CD4-positive, CD25-positive, alpha-beta regulatory T cell (primary cell): ENCODE results near the gene ZNF697. TPM values are rescaled to one million over a fixed set of nuclear protein-coding genes. Genes with fewer than 3 reads are reported as not detected.
A peak's percentile ranks its signal among the peaks of the same experiment; 100 is the strongest.

Experiments used
- ATAC-seq, 2 donors: fragments of 150-1000 bp; cut with Tn5 transposase; one replicate each; pipeline ENCODE4 v1.10.0; 2021; ENCODE audit warnings: low read depth in 2 of 2, moderate number of reproducible peaks in 2 of 2, moderate library complexity in 1 of 2
- DNase-seq, 3 donors: peaks; one replicate each; pipeline versions ENCODE4 v3.0.0 to v3.0.0-alpha.2; 2012 to 2022; ENCODE audit warnings: mixed read lengths in 1 of 3
- H3K27ac ChIP-seq: one replicate; pipeline ENCODE4 v1.7.0; 2013; ENCODE audit warnings: mild to moderate bottlenecking, low read length; ENCODE audit not compliant: insufficient read depth, poor library complexity, severe bottlenecking
- H3K27me3 ChIP-seq: one replicate; pipeline ENCODE4 v1.7.0; 2013; ENCODE audit warnings: low read length; ENCODE audit not compliant: control insufficient read depth, insufficient read depth
- H3K36me3 ChIP-seq: one replicate; pipeline ENCODE4 v1.7.0; 2013; ENCODE audit warnings: mild to moderate bottlenecking, low read length, moderate library complexity; ENCODE audit not compliant: control insufficient read depth, insufficient read depth
- H3K4me1 ChIP-seq: 2 replicates; pipeline ENCODE4 v1.7.0; 2013; ENCODE audit warnings: mild to moderate bottlenecking, low read length; ENCODE audit not compliant: insufficient read depth, control insufficient read depth, poor library complexity, severe bottlenecking
- H3K4me3 ChIP-seq: one replicate; pipeline ENCODE4 v1.7.0; 2013; ENCODE audit warnings: low read depth, mild to moderate bottlenecking, low read length, moderate library complexity
- H3K9me3 ChIP-seq, 2 experiments: 1 replicate in 1 of 2; 2 replicates in 1 of 2; pipeline ENCODE4 v1.7.0; 2013; ENCODE audit warnings: low read length in 2 of 2, mild to moderate bottlenecking in 1 of 2, moderate library complexity in 1 of 2; ENCODE audit not compliant: control insufficient read depth in 2 of 2
- H3K27ac Mint-ChIP-seq, 3 donors: one replicate each; pipeline ENCODE4 v1.8.0; 2020 to 2022; ENCODE audit warnings: mild to moderate bottlenecking in 3 of 3, mixed read lengths in 3 of 3, moderate library complexity in 2 of 3
- H3K27me3 Mint-ChIP-seq: one replicate; pipeline ENCODE4 v1.8.0; 2022; ENCODE audit warnings: mild to moderate bottlenecking, mixed read lengths
- H3K36me3 Mint-ChIP-seq: one replicate; pipeline ENCODE4 v1.8.0; 2020; ENCODE audit warnings: mixed read lengths
- H3K4me1 Mint-ChIP-seq, 4 donors: one replicate each; pipeline ENCODE4 v1.8.0; 2020 to 2022; ENCODE audit warnings: mixed read lengths in 4 of 4, mild to moderate bottlenecking in 1 of 4
- H3K4me3 Mint-ChIP-seq, 4 donors: one replicate each; pipeline ENCODE4 v1.8.0; 2020 to 2022; ENCODE audit warnings: mild to moderate bottlenecking in 4 of 4, mixed read lengths in 4 of 4, moderate library complexity in 3 of 4
- H3K9me3 Mint-ChIP-seq, 7 donors: one replicate each; pipeline ENCODE4 v1.8.0; 2020 to 2022; ENCODE audit warnings: mixed read lengths in 7 of 7, mild to moderate bottlenecking in 3 of 7, moderate library complexity in 2 of 7
- polyA plus RNA-seq, 4 donors: library from polyadenylated mRNA; unstranded; fragments of 300-500 nt; fragmentation: Illumina TruSeq; gene quantifications; one replicate each; pipeline ENCODE4 v1.2.3, GENCODE V29; 2021
- total RNA-seq: library from RNA; stranded (reverse); gene quantifications from one replicate; pipeline ENCODE4 v1.2.3, GENCODE V29; 2022

Gene ZNF697
- total and polyA plus RNA-seq, 5 donors from 2014 or later, result not detected

- H3K27ac Mint-ChIP-seq, result no peak overlapping the region
- H3K27ac ChIP-seq, result no peak overlapping the region
Observed at GRCh38 chr1:119652587-119652986, 4.5 kb upstream of the ZNF697 start.

DNA sequence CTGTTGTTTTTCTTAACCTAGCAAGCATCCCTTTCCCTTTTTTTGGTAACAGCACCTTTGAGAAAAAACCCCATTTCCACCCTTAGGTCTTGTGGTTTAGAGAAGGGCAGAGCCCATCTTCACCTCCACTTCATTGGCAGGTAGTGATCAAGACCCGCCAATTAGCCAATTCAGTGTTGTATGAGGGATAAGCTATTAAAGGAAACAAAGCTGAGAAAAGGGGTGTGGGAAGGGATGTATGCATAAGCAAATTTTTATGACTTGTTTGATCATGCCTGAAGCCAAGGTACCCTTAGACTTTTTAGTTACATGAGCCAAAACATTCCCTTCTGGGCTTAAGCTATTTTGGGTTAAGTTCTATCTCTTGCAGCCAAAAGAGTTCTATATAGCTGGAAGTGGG lies 3.6 kb upstream of the ZNF697 start:
- H3K36me3 ChIP-seq, result no peaks in the 10 kb centered on the region
- Mint-ChIP-seq H3K27me3 (peaks cover 70% of the 10 kb centered on the region), H3K36me3 (no peaks in the 10 kb centered on the region), H3K27ac (no peak overlapping the region), H3K4me3 (no peak overlapping the region), H3K9me3 (peaks cover 0 to 4% (median 0%) of the 10 kb centered on the region in 7 donors), H3K4me1 (peaks cover 0 to 4% (median 2%) of the 10 kb centered on the region in 4 donors)
- H3K4me1 ChIP-seq, result peaks cover 13% of the 10 kb centered on the region
- H3K9me3 ChIP-seq, result no peaks in the 10 kb centered on the region
- no peak overlapping the region for H3K4me3 ChIP-seq
- no peak for DNase-seq
- no peak for ATAC-seq
- no peak overlapping the region for H3K27ac ChIP-seq
- H3K27me3 ChIP-seq, result peaks cover 25% of the 10 kb centered on the region

More at GRCh38 chr1:119652587-119652986, 4.5 kb upstream of the ZNF697 start:
- no peak for DNase-seq
- peaks cover 12% of the 10 kb centered on the region for H3K4me1 ChIP-seq
- peaks cover 0 to 4% (median 2%) of the 10 kb centered on the region in 4 donors for H3K4me1 Mint-ChIP-seq
- H3K36me3 ChIP-seq, result no peaks in the 10 kb centered on the region
- H3K4me3 ChIP-seq, result no peak overlapping the region
- H3K36me3 Mint-ChIP-seq, result no peaks in the 10 kb centered on the region
- no peak for ATAC-seq
- peaks cover 64% of the 10 kb centered on the region for H3K27me3 Mint-ChIP-seq
- H3K27me3 ChIP-seq, result peaks cover 24% of the 10 kb centered on the region
- H3K9me3 ChIP-seq, result no peaks in the 10 kb centered on the region
- peaks cover 0 to 4% (median 0%) of the 10 kb centered on the region in 7 donors for H3K9me3 Mint-ChIP-seq
- H3K4me3 Mint-ChIP-seq, result no peak overlapping the region

- Histone ChIP-seq H3K4me1 (peaks cover 13% of the 10 kb centered on the region), H3K36me3 (no peaks in the 10 kb centered on the region), H3K9me3 (no peaks in the 10 kb centered on the region), H3K27ac (no peak overlapping the region), H3K27me3 (peaks cover 29% of the 10 kb centered on the region), H3K4me3 (no peak overlapping the region)
- Mint-ChIP-seq H3K36me3 (no peaks in the 10 kb centered on the region), H3K4me1 (peaks cover 0 to 4% (median 2%) of the 10 kb centered on the region in 4 donors), H3K9me3 (peaks cover 0 to 4% (median 0%) of the 10 kb centered on the region in 7 donors), H3K27me3 (peaks cover 75% of the 10 kb centered on the region), H3K4me3 (no peak overlapping the region), H3K27ac (no peak overlapping the region)
- ATAC-seq (no peak), DNase-seq (no peak)
Observed at GRCh38 chr1:119651133-119651532, 3.1 kb upstream of the ZNF697 start.

- Histone ChIP-seq H3K27ac (no peak overlapping the region), H3K9me3 (no peaks in the 10 kb centered on the region), H3K36me3 (no peaks in the 10 kb centered on the region), H3K4me1 (peaks cover 13% of the 10 kb centered on the region), H3K27me3 (peaks cover 25% of the 10 kb centered on the region), H3K4me3 (no peak overlapping the region)
- Mint-ChIP-seq H3K36me3 (no peaks in the 10 kb centered on the region), H3K4me3 (peak overlapping the region; percentile 7 to 60 (median 34)), H3K27ac (no peak overlapping the region), H3K27me3 (peaks cover 72% of the 10 kb centered on the region), H3K9me3 (peaks cover 0 to 4% (median 0%) of the 10 kb centered on the region in 7 donors), H3K4me1 (peaks cover 0 to 4% (median 2%) of the 10 kb centered on the region in 4 donors)
- no peak for DNase-seq
- ATAC-seq, result no peak
Observed at GRCh38 chr1:119648620-119649004, 546 bp upstream of the ZNF697 start.

GRCh38 chr1:119647228-119647733 lies 785 bp downstream of the ZNF697 start:
- Histone ChIP-seq H3K27me3 (peaks cover 20% of the 10 kb centered on the region), H3K9me3 (no peaks in the 10 kb centered on the region), H3K4me3 (no peak overlapping the region), H3K4me1 (peaks cover 13% of the 10 kb centered on the region), H3K27ac (no peak overlapping the region), H3K36me3 (no peaks in the 10 kb centered on the region)
- Mint-ChIP-seq H3K27ac (no peak overlapping the region), H3K4me1 (peaks cover 0 to 4% (median 2%) of the 10 kb centered on the region in 4 donors), H3K9me3 (peaks cover 0 to 5% (median 0%) of the 10 kb centered on the region in 7 donors), H3K4me3 (peak overlapping the region in 1 of 4 donors; percentile 53), H3K27me3 (peaks cover 65% of the 10 kb centered on the region), H3K36me3 (no peaks in the 10 kb centered on the region)
- DNase-seq (no peak), ATAC-seq (no peak)

GRCh38 chr1:119646521-119647227 lies 1.4 kb downstream of the ZNF697 start:
- H3K4me3 Mint-ChIP-seq, result no peak overlapping the region
- H3K36me3 Mint-ChIP-seq, result no peaks in the 10 kb centered on the region
- no peak overlapping the region for H3K27ac Mint-ChIP-seq
- H3K27ac ChIP-seq, result no peak overlapping the region
- H3K9me3 ChIP-seq, result no peaks in the 10 kb centered on the region
- H3K4me1 Mint-ChIP-seq, result peaks cover 0 to 4% (median 2%) of the 10 kb centered on the region in 4 donors
- DNase-seq (no peak), ATAC-seq (no peak)
- peaks cover 20% of the 10 kb centered on the region for H3K27me3 ChIP-seq
- H3K4me1 ChIP-seq, result peaks cover 13% of the 10 kb centered on the region
- H3K9me3 Mint-ChIP-seq, result peaks cover 0 to 5% (median 0%) of the 10 kb centered on the region in 7 donors
- no peaks in the 10 kb centered on the region for H3K36me3 ChIP-seq
- H3K4me3 ChIP-seq, result no peak overlapping the region
- peaks cover 59% of the 10 kb centered on the region for H3K27me3 Mint-ChIP-seq

DNA sequence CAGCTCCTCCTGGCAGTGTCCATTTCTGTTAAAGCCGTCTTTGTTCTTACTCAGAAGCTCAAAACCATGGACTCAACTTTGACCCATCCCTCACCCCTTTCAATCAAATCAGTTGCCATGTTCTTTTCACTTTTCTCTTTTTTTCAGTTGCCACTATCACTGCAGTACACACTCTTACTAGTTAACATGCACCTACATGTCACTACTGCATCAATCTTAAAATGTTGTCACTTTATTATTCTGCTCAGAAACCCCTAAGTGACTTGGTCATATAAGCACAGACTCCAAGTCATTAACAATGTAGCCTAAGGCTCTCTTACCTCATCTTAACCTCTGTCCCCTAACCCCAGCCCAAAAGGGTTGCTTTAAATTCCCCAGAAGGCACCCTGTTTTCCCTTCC lies 9.0 kb downstream of the ZNF697 start:
- H3K36me3 ChIP-seq, result no peaks in the 10 kb centered on the region
- peaks cover 7% of the 10 kb centered on the region for H3K27me3 ChIP-seq
- no peaks in the 10 kb centered on the region for H3K36me3 Mint-ChIP-seq
- no peak for DNase-seq
- H3K4me3 Mint-ChIP-seq, result no peak overlapping the region
- peaks cover 20% of the 10 kb centered on the region for H3K27me3 Mint-ChIP-seq
- no peaks in the 10 kb centered on the region for H3K9me3 ChIP-seq
- H3K4me1 ChIP-seq, result no peaks in the 10 kb centered on the region
- H3K4me1 Mint-ChIP-seq, result no peaks in the 10 kb centered on the region
- H3K9me3 Mint-ChIP-seq, result peaks cover 0 to 3% (median 0%) of the 10 kb centered on the region in 7 donors
- H3K27ac ChIP-seq, result no peak overlapping the region
- no peak for ATAC-seq
- H3K27ac Mint-ChIP-seq, result no peak overlapping the region
- no peak overlapping the region for H3K4me3 ChIP-seq

GRCh38 chr1:119637710-119638109 lies 10.4 kb downstream of the ZNF697 start:
- Histone ChIP-seq H3K27me3 (peaks cover 10% of the 10 kb centered on the region), H3K9me3 (no peaks in the 10 kb centered on the region), H3K27ac (no peak overlapping the region), H3K4me1 (no peaks in the 10 kb centered on the region), H3K4me3 (no peak overlapping the region), H3K36me3 (no peaks in the 10 kb centered on the region)
- ATAC-seq (no peak), DNase-seq (no peak)
- peaks cover 24% of the 10 kb centered on the region for H3K27me3 Mint-ChIP-seq
- no peaks in the 10 kb centered on the region for H3K36me3 Mint-ChIP-seq
- H3K4me3 Mint-ChIP-seq, result no peak overlapping the region
- no peaks in the 10 kb centered on the region for H3K4me1 Mint-ChIP-seq
- H3K9me3 Mint-ChIP-seq, result peaks cover 0 to 1% (median 0%) of the 10 kb centered on the region in 7 donors
- no peak overlapping the region for H3K27ac Mint-ChIP-seq
